NCI-H748 treated with DMSO at 0.1 percent for 48 hours (cell line): ENCODE measurements around the gene NDUFS2.
"Not testable (repeated sequence)": the region's sequence is repeated elsewhere in the genome, so short reads cannot be mapped to it uniquely, and the experiment has no call there.

ENCODE experiments used
- DNase-seq: peaks from one replicate; lab custom pipeline; 2025; lab: John Stamatoyannopoulos, UW

Gene NDUFS2

GRCh38 chr1:161220002-161220401 is 17.8 kb downstream of the NDUFS2 start:
- DNase-seq = no peak

GRCh38 chr1:161222175-161223019 is 20.2 kb downstream of the NDUFS2 start:
- DNase-seq = no peak

GRCh38 chr1:161223805-161224694 is 21.9 kb downstream of the NDUFS2 start:
- no peak for DNase-seq

DNA sequence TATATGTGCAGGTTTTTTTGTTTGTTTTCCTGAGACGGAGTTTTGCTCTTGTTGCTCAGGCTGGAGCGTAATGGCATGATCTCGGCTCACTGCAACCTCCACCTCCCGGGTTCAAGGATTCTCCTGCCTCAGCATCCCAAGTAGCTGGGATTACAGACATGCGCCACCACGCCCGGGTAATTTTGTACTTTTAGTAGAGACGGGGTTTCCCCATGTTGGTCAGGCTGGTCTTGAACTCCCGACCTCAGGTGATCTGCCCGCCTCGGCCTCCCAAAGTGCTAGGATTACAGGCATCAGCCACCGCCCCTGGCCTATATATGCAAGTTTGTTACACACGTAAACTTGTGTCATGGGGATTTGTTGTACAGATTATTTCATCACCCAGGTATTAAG is 22.5 kb downstream of the NDUFS2 start:
- not testable (repeated sequence) for DNase-seq

DNA sequence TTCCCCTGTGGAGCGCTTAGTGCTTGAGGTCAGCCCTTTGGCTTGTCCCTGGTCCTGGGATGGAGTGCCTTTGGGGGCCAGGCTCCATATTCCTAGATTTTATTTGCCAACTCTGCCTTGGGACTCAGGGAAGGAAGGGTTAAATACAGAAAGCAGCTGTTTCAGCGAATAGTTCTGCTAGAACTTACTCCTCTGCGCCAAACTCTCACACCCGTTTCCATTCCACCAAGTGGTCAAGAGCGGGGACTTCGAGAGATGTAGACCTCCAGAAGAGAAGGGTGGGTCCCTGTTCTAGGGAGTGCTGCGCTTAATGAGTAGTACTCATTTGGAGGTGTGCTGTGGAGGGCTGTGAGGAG is 23.0 kb downstream of the NDUFS2 start:
- no peak for DNase-seq

- DNase-seq = peak; percentile 74
These were observed 23.6 kb downstream of the NDUFS2 start, which contains the start of gene TOMM40L for GRCh38 chr1:161225534-161226319. TOMM40L (plus strand) TSS chr1:161226060; CDS start chr1:161226490, 430 bp downstream.

GRCh38 chr1:161226320-161226711 is 24.1 kb downstream of the NDUFS2 start:
- no peak for DNase-seq

DNA sequence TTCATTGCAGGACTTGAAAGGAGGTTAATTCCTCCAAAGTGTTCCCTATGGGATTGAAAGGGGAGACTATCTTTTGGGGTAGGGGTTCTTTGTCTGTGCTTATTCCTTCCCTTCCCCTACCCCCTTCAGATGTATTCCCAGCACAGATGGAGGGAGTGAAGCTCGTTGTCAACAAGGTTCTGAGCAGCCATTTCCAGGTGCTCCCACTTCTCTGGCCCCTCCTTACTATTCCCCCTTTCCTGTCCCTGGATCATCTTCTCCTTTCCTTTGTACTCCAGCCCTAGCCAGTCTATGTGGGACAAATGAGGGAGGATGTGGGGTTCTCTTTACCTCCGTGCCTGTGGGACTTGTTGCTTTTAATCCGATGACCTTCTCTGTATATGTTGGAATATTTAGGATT is 24.6 kb downstream of the NDUFS2 start:
- no peak for DNase-seq

- peak; percentile 72 for DNase-seq
These were observed 25.2 kb downstream of the NDUFS2 start for GRCh38 chr1:161227196-161227871.

- DNase-seq = no peak
These were observed 25.9 kb downstream of the NDUFS2 start for GRCh38 chr1:161228032-161228431.

DNA sequence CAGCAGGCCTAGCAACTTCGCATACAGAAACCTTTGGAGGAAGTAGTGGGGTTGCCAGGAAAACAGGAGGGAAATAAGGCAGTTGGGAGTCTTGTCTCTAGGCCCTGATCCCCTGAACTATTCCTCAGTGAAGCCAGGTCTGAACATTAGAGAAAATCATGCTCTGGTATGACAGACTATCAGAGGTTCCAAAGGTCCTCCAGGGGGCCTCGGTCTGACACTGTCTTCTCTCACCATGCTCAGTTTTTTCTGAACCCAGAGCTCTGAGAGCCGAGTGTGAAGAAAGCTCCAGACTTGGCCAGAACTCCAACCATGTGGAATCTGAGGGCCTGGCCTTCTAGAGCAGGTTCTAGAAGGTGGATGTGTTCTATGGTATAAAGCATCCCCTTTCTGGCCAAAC is 27.7 kb downstream of the NDUFS2 start:
- DNase-seq = no peak

DNA sequence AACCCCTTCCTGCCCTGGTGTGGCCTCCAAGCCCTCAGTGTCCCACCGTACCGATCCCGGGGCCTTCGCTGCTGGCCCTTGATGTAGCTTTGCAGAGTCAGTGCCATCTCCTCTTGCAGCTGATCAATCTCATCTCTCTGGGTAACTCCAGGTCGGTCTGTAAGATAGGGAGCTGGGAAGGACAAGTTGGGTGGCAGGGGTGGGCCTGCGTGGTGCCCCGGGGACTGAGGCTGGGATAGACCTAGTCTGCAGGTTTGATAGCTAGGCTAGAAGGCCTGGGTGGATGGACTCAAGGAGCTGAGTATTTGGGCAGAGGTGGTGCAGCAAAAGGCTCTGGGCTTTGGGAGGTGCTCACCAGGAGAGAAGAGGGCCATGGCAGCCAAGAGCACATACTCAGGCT is 28.6 kb downstream of the NDUFS2 start:
- DNase-seq = no peak

- DNase-seq = no peak
These were observed 30.9 kb downstream of the NDUFS2 start for GRCh38 chr1:161233102-161233501.

GRCh38 chr1:161235957-161236775 is 34.0 kb downstream of the NDUFS2 start:
- DNase-seq = no peak

- no peak for DNase-seq
These were observed 35.9 kb downstream of the NDUFS2 start, which contains the start of gene NR1I3 for GRCh38 chr1:161238039-161238473. NR1I3 (minus strand) TSS chr1:161238203; CDS start chr1:161236565, 1,638 bp downstream.

GRCh38 chr1:161241682-161242081 is 39.5 kb downstream of the NDUFS2 start:
- no peak for DNase-seq

DNA sequence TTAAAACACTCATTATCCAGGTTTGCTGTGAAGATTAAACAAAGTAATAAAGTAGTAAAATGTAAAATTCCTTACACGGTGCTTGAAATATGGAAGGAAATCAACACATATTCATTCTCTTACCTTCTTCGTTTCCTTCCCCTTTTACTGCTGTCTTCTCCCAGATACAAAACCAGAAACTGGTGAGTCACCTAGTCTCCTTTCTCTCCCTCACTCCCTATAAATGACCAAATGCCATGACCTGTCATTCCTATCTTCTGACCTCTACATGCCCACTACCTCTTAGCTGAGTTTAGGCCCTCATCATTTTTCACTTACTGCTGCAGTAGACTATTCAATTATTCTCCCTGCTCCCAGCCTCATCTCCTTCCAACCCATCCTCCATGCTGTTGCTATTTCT is 40.1 kb downstream of the NDUFS2 start:
- DNase-seq = no peak

- DNase-seq = no peak
These were observed 42.7 kb downstream of the NDUFS2 start for GRCh38 chr1:161244888-161245287.

- not testable (repeated sequence) for DNase-seq
These were observed 47.9 kb downstream of the NDUFS2 start for GRCh38 chr1:161250100-161250499.

GRCh38 chr1:161250829-161251228 is 48.7 kb downstream of the NDUFS2 start:
- no peak for DNase-seq

DNA sequence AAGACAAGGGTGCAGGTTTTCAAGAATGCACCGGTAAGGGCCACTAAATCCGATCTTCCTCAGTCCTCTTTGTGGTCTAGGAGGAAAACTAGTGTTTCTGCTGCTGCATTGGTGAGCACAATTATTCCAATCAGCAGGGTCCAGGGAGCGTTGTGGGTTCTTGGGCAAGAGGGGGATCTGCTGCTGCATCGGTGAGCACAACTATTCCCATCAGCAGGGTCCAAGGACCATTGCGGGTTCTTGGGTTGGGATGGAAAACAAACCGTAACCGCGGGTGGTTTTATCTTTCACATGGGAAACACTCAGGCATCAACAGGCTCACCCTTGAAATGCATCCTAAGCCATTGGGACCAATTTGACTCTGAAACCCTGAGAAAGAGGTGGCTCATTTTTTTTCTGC is 49.4 kb downstream of the NDUFS2 start:
- DNase-seq = no peak
